GM13976 (cell line): ENCODE results near the gene MAP3K21.

ENCODE experiments used
- DNase-seq: peaks from one replicate; pipeline ENCODE4 v3.0.0; 2012; ENCODE audit warnings: low spot score
- in situ Hi-C: fragments of 300-500 bp; cut with MboI; formaldehyde crosslinking; loops from one replicate; pipeline ENCODE4 v1.12.0; 2022; ENCODE audit warnings: low sequenced_read_pairs, mixed read lengths, inconsistent platforms; ENCODE audit not compliant: unreplicated experiment
- TF ChIP-seq, protein P1 (sequence below): IDR thresholded peaks from 2 replicates; pipeline ENCODE4 v1.5.1; 2012; ENCODE audit warnings: borderline replicate concordance, mild to moderate bottlenecking; ENCODE audit not compliant: insufficient read depth; ENCODE audit errors: extremely low read depth, missing control alignments, control extremely low read depth

The MAP3K21 gene

GRCh38 chr1:233355841-233356704 is 28.5 kb downstream of the MAP3K21 start:
- no peak for DNase-seq
- TF ChIP-seq, protein P1, sequence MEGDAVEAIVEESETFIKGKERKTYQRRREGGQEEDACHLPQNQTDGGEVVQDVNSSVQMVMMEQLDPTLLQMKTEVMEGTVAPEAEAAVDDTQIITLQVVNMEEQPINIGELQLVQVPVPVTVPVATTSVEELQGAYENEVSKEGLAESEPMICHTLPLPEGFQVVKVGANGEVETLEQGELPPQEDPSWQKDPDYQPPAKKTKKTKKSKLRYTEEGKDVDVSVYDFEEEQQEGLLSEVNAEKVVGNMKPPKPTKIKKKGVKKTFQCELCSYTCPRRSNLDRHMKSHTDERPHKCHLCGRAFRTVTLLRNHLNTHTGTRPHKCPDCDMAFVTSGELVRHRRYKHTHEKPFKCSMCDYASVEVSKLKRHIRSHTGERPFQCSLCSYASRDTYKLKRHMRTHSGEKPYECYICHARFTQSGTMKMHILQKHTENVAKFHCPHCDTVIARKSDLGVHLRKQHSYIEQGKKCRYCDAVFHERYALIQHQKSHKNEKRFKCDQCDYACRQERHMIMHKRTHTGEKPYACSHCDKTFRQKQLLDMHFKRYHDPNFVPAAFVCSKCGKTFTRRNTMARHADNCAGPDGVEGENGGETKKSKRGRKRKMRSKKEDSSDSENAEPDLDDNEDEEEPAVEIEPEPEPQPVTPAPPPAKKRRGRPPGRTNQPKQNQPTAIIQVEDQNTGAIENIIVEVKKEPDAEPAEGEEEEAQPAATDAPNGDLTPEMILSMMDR: no peak
- in situ Hi-C loops: no loop called here

- TF ChIP-seq, protein P1: no peak
- no peak for DNase-seq
- in situ Hi-C loops: no loop called here
Observed at GRCh38 chr1:233356705-233356987, 29.1 kb downstream of the MAP3K21 start.

DNA sequence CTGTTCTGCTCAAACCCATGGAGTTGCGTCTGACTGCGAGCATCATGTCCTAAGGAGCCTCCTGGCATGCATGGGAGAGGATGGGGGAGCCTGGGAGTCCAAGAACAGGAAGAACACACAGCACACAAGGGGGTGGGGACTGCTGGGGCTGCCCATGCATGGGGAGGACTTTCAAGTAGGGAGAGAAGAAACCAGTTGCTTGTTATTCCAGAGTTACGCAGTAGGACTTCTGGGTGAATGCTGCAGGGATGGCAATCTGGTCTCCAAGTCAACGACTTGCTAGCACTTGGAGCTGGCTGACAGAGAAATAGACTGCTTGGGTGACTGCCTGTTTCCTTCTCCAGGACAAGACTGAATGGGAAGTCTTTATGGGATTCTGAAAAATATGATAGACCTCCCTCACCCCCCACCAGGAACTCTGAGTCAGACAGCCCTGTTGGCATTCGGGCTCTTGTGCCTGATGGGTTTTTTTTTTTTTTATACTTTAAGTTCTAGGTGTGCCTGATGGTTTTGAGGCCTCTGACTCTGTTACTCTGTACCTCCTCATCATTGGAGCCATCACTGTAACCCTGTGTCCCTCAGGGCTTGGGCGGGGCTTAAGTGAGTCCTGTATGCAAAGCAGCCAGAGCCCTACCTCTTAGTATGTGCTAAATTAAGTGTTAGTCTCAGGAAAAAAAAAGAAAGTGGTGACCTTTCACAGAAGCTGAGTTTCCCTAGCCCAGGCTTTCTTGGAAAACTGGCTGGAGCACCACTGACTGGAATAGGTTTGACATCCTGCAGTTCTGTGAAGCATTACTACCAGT is 30.3 kb downstream of the MAP3K21 start:
- TF ChIP-seq, protein P1: no peak
- no peak for DNase-seq
- in situ Hi-C loops: no loop called here

DNA sequence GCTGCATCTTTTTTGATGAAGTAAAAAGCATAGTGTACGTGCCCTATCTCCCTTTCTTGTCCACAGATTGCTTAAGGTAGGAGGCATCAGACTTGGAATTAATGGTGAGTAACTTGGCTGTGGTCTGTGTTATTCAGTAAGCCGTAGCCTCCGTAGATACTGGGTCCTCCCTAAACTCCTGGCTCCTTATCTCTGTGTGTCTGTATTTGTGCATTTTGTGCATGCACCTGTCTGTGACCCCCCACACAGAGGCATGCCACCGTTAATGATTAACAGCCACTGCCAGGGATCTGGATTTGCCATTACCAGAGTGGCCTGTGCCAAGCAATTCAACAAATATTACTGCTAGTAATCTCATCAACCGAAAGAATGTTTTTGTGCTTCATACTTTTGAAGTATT is 31.9 kb downstream of the MAP3K21 start:
- DNase-seq: no peak
- in situ Hi-C loops: no loop called here
- TF ChIP-seq, protein P1: no peak

DNA sequence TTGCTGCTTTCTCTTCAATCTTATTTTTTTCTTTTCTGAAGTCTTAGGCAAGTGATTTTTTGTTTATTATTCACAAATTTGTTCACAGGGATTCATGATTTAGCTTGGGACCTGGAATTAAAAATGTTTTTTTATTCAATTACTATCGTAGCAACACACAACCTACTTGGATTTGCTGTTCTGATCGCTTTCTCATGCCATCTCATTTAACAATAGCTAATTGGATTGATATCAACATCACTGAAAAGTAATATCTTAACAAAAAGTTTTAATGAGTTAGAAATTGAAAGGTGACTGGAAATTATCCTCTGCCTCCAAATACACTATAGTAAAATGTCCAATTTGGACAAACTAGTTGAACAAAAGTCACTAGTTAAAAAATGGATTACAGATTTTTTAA is 32.4 kb downstream of the MAP3K21 start:
- in situ Hi-C loops: no loop called here
- no peak for DNase-seq
- TF ChIP-seq, protein P1: no peak

GRCh38 chr1:233360525-233361102 is 33.1 kb downstream of the MAP3K21 start:
- TF ChIP-seq, protein P1: no peak
- no peak for DNase-seq
- in situ Hi-C loops: no loop called here
